CD4-positive, alpha-beta T cell (primary cell): ENCODE data around the gene RIC3. TPM values are rescaled to one million over a fixed set of nuclear protein-coding genes. Genes with fewer than 3 reads are reported as not detected.

Experiments
- ATAC-seq: fragments of 200-7000 bp; cut with Tn5 transposase; one replicate; pipeline ENCODE4 v1.10.0; 2022; ENCODE audit warnings: mild to moderate bottlenecking; ENCODE audit not compliant: poor library complexity
- CTCF ChIA-PET: fragments of 350-600 bp; sonication (Branson Sonifier 250); formaldehyde crosslinking; loops from one replicate; lab custom pipeline; 2021; ENCODE audit warnings: antibody characterized with exemption, inconsistent platforms; lab: Charles Lee
- POLR2A ChIA-PET: fragments of 350-600 bp; sonication (Branson Sonifier 250); formaldehyde crosslinking; loops from one replicate; lab custom pipeline; 2021; ENCODE audit warnings: antibody characterized with exemption, inconsistent platforms; lab: Charles Lee
- DNase-seq, 14 experiments: peaks; one replicate each; pipeline ENCODE4 v3.0.0-alpha.2; 2013 to 2020; ENCODE audit warnings: mixed read lengths in 2 of 14
- H3K27ac ChIP-seq, 2 donors: one replicate each; pipeline versions ENCODE4 v1.5.1 to v1.7.0; 2013; ENCODE audit warnings: low read length in 2 of 2, low read depth in 1 of 2, mild to moderate bottlenecking in 1 of 2
- H3K27me3 ChIP-seq, 2 experiments: 1 replicate in 1 of 2; 2 replicates in 1 of 2; pipeline versions ENCODE4 v1.6.1 to v1.7.0; 2013; ENCODE audit warnings: low read length in 2 of 2, control low read depth in 1 of 2, mild to moderate bottlenecking in 1 of 2, moderate library complexity in 1 of 2; ENCODE audit not compliant: insufficient read depth in 2 of 2, control insufficient read depth in 1 of 2
- H3K36me3 ChIP-seq: one replicate; pipeline ENCODE4 v1.6.1; 2013; ENCODE audit warnings: low read length, control low read depth; ENCODE audit not compliant: insufficient read depth
- H3K4me1 ChIP-seq: one replicate; pipeline ENCODE4 v1.6.1; 2013; ENCODE audit warnings: low read length, control low read depth; ENCODE audit not compliant: insufficient read depth
- H3K4me3 ChIP-seq: one replicate; pipeline ENCODE4 v1.5.1; 2013; ENCODE audit warnings: mild to moderate bottlenecking, low read length, moderate library complexity
- H3K9me3 ChIP-seq, 2 experiments: 1 replicate in 1 of 2; 2 replicates in 1 of 2; pipeline versions ENCODE4 v1.6.1 to v1.7.0; 2013; ENCODE audit warnings: low read length in 2 of 2, mild to moderate bottlenecking in 2 of 2, control low read depth in 1 of 2, moderate library complexity in 1 of 2; ENCODE audit not compliant: control insufficient read depth in 1 of 2, insufficient read depth in 1 of 2
- H3K27ac Mint-ChIP-seq: one replicate; pipeline ENCODE4 v1.8.0; 2020; ENCODE audit warnings: mixed read lengths
- H3K27me3 Mint-ChIP-seq: one replicate; pipeline ENCODE4 v1.8.0; 2021; ENCODE audit warnings: mixed read lengths
- H3K36me3 Mint-ChIP-seq: one replicate; pipeline ENCODE4 v1.8.0; 2021; ENCODE audit warnings: low read depth, mixed read lengths
- H3K4me1 Mint-ChIP-seq: one replicate; pipeline ENCODE4 v1.8.0; 2021; ENCODE audit warnings: low read depth, mixed read lengths
- H3K4me3 Mint-ChIP-seq: one replicate; pipeline ENCODE4 v1.8.0; 2020; ENCODE audit warnings: mild to moderate bottlenecking, mixed read lengths
- H3K9me3 Mint-ChIP-seq: one replicate; pipeline ENCODE4 v1.8.0; 2020; ENCODE audit warnings: mixed read lengths
- CTCF ChIP-seq: fragments of 200-600 bp; IDR thresholded peaks from one replicate; pipeline ENCODE4 v1.8.0; 2022; ENCODE audit warnings: antibody characterized with exemption, mild to moderate bottlenecking
- intact Hi-C, 2 experiments: fragments of 100-400 bp; cut with DNase I in 1 of 2; cut with micrococcal nuclease in 1 of 2; formaldehyde crosslinking; loops; one replicate each; pipeline versions ENCODE4 v1.15.1 to v1.9.0; 2023 to 2025; cut with DNase I, micrococcal nuclease
- total RNA-seq, 174 experiments: library from RNA in 2 of 174; stranded (reverse) in 2 of 174; gene quantifications; one replicate each; pipeline ENCODE4 v1.2.3 and lab custom pipeline; 2021 to 2026

The RIC3 gene
- total RNA-seq, 2 experiments from 2014 or later = 55.3 to 57.6 TPM

DNA sequence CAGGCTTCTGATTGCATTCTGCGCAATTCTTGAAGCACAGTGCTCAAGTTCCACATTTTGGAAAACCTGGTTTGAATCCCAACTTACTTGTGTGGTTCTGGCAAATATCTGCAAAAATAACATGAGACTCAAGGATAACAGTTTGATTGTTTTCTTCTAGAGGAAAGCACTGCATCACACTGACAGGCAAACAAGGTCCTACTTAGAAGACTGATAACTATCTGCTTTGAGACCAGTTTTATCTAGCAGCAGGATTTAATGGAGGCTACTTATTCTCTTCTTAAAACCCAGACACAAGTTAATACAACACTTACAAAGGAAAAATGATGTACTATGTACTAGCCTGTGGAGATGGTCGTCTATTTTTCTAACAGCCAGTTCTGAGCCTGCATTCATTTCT lies 41.4 kb downstream of the RIC3 start:
- TF ChIP-seq CTCF = no peak
- H3K27me3 ChIP-seq = no peaks in the 10 kb centered on the region
- H3K36me3 ChIP-seq = no peaks in the 10 kb centered on the region
- no peaks in the 10 kb centered on the region for H3K9me3 ChIP-seq
- ChIA-PET CTCF (interaction anchor here (0.5 kb wide), 1 partner anchor 47 kb away, joined by 6 read pairs; no protein-coding TSS in a partner anchor), POLR2A (no interaction called here)
- Mint-ChIP-seq H3K9me3 (no peaks in the 10 kb centered on the region), H3K27me3 (no peaks in the 10 kb centered on the region), H3K4me3 (no peak overlapping the region), H3K4me1 (no peaks in the 10 kb centered on the region), H3K36me3 (peaks cover 31% of the 10 kb centered on the region), H3K27ac (no peak overlapping the region)
- ATAC-seq = no peak
- no peak overlapping the region for H3K4me3 ChIP-seq
- no peak overlapping the region for H3K27ac ChIP-seq
- intact Hi-C loops = no loop called here
- no peak for DNase-seq
- H3K4me1 ChIP-seq = no peaks in the 10 kb centered on the region

- H3K4me3 Mint-ChIP-seq = no peak overlapping the region
- H3K27me3 Mint-ChIP-seq = no peaks in the 10 kb centered on the region
- H3K4me1 ChIP-seq = no peaks in the 10 kb centered on the region
- H3K4me1 Mint-ChIP-seq = no peaks in the 10 kb centered on the region
- no peaks in the 10 kb centered on the region for H3K9me3 Mint-ChIP-seq
- intact Hi-C loops = no loop called here
- peaks cover 37% of the 10 kb centered on the region for H3K36me3 Mint-ChIP-seq
- no peaks in the 10 kb centered on the region for H3K9me3 ChIP-seq
- no peak for DNase-seq
- no peak overlapping the region for H3K27ac Mint-ChIP-seq
- no peak for TF ChIP-seq CTCF
- H3K36me3 ChIP-seq = no peaks in the 10 kb centered on the region
- no peak for ATAC-seq
- H3K27me3 ChIP-seq = no peaks in the 10 kb centered on the region
- H3K27ac ChIP-seq = no peak overlapping the region
- POLR2A ChIA-PET = no interaction called here
- CTCF ChIA-PET = interaction anchor here (1.0 to 1.1 kb wide), 2 partner anchors 9 to 28 kb away, joined by 4 read pairs; no protein-coding TSS in a partner anchor
- H3K4me3 ChIP-seq = no peak overlapping the region
These were observed 42.1 kb downstream of the RIC3 start for GRCh38 chr11:8126649-8127289.

- Mint-ChIP-seq H3K27me3 (no peaks in the 10 kb centered on the region), H3K36me3 (peaks cover 63% of the 10 kb centered on the region), H3K9me3 (no peaks in the 10 kb centered on the region), H3K4me3 (no peak overlapping the region), H3K27ac (no peak overlapping the region), H3K4me1 (no peaks in the 10 kb centered on the region)
- intact Hi-C loops = no loop called here
- no peak for DNase-seq
- Histone ChIP-seq H3K36me3 (no peaks in the 10 kb centered on the region), H3K27me3 (no peaks in the 10 kb centered on the region), H3K4me1 (no peaks in the 10 kb centered on the region), H3K9me3 (no peaks in the 10 kb centered on the region), H3K4me3 (no peak overlapping the region), H3K27ac (no peak overlapping the region)
- ChIA-PET CTCF (no interaction called here), POLR2A (no interaction called here)
- ATAC-seq = no peak
- TF ChIP-seq CTCF = no peak
These were observed 46.6 kb downstream of the RIC3 start for GRCh38 chr11:8122173-8122764.
